ENCODE measurements around the gene MRPL55. TPM values are rescaled to one million over a fixed set of nuclear protein-coding genes. Genes with fewer than 3 reads are reported as not detected.

The MRPL55 gene
- total and polyA plus RNA-seq, 2 of the 13 experiments (the other 11 are each of a cell fraction or from before 2014, with no cell fraction given): 58.6 to 92.9 TPM

DNA sequence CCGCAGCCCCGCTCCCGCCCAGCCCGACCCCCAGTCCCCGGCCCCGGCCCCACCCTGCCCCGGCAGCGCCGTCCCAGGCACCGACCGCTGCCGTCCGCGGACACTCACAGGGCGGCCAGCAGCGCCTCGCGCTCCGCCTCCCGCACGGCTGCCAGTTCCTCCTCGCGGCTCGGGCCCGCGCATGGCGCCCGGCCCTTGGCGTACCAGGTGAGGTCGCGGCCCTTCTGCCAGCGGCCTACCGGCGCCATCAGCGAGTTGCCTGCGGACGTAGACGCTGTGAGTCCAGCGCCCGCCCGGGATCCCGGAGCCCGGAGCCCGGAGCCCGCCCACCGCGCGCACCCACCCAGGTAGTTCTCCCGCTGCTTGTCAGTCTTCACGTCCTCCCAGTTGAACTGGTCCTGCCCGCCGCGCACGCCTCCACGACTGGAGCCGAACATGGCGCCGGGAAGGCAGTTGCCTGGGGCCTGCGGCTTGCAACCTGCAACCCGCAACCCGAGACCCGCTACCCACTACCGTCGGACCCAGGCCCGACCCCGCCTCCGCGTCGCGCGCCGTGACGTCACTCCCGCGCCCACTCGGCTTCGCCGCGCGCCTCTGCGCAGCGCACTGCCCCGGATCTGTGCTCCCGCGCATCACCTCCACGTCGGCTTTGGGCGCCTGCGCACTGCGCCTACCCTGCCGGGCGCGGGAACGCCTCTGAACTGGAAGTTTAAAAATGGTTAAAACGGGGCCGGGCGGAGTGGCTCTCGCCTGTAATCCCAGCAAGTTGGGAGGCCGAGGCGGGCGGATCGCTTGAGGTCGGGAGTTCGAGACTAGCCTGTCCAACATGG lies 6.1 kb downstream of the MRPL55 start, which contains the start of gene C1orf35 (continued):
- TF ChIP-seq, protein P1, sequence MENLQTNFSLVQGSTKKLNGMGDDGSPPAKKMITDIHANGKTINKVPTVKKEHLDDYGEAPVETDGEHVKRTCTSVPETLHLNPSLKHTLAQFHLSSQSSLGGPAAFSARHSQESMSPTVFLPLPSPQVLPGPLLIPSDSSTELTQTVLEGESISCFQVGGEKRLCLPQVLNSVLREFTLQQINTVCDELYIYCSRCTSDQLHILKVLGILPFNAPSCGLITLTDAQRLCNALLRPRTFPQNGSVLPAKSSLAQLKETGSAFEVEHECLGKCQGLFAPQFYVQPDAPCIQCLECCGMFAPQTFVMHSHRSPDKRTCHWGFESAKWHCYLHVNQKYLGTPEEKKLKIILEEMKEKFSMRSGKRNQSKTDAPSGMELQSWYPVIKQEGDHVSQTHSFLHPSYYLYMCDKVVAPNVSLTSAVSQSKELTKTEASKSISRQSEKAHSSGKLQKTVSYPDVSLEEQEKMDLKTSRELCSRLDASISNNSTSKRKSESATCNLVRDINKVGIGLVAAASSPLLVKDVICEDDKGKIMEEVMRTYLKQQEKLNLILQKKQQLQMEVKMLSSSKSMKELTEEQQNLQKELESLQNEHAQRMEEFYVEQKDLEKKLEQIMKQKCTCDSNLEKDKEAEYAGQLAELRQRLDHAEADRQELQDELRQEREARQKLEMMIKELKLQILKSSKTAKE (CRISPR knock-in tag; IDR thresholded peaks at IDR 0.05; ENCODE audit: borderline replicate concordance): peak; percentile 65
- peak; percentile 43; the same call in 1 of the 2 replicates for TF ChIP-seq ZNF446 (CRISPR knock-in tag; IDR thresholded peaks at IDR 0.05)
- no peak for TF ChIP-seq HMGA1 (CRISPR knock-in tag; conservative IDR thresholded peaks at IDR 0.05)
- no peak for TF ChIP-seq TBP (CRISPR knock-in tag; IDR thresholded peaks at IDR 0.05)
- TF ChIP-seq SNAPC2 (CRISPR knock-in tag; IDR thresholded peaks at IDR 0.05): no peak
- TF ChIP-seq ZFP36L2 (CRISPR knock-in tag; IDR thresholded peaks at IDR 0.05): no peak
- TF ChIP-seq, protein P2, sequence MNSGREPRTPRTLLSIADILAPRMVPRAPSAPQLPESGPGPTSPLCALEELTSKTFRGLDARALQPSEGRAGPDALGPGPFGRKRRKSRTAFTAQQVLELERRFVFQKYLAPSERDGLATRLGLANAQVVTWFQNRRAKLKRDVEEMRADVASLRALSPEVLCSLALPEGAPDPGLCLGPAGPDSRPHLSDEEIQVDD (CRISPR knock-in tag; IDR thresholded peaks at IDR 0.05; ENCODE audit: borderline replicate concordance): peak; percentile 97
- TF ChIP-seq CEBPB (IDR thresholded peaks at IDR 0.05; ENCODE audit: borderline replicate concordance, low read depth, low read length): no peak
- TF ChIP-seq CAMTA2 (CRISPR knock-in tag; IDR thresholded peaks at IDR 0.05; ENCODE audit: borderline replicate concordance): peak; percentile 81
- 0 out of 2 replicates have a peak, but pooled peaks have one; percentile 41 for TF ChIP-seq ZNF136 (CRISPR knock-in tag; IDR thresholded peaks at IDR 0.05; ENCODE audit: low read depth)
- peak; percentile 57; the same call in 1 of the 2 replicates for TF ChIP-seq ZNF615 (CRISPR knock-in tag; IDR thresholded peaks at IDR 0.05; ENCODE audit: borderline replicate concordance)
- no peak for TF ChIP-seq HDAC6 (IDR thresholded peaks at IDR 0.05; ENCODE audit: low read depth, low read length)
- TF ChIP-seq, protein P3, sequence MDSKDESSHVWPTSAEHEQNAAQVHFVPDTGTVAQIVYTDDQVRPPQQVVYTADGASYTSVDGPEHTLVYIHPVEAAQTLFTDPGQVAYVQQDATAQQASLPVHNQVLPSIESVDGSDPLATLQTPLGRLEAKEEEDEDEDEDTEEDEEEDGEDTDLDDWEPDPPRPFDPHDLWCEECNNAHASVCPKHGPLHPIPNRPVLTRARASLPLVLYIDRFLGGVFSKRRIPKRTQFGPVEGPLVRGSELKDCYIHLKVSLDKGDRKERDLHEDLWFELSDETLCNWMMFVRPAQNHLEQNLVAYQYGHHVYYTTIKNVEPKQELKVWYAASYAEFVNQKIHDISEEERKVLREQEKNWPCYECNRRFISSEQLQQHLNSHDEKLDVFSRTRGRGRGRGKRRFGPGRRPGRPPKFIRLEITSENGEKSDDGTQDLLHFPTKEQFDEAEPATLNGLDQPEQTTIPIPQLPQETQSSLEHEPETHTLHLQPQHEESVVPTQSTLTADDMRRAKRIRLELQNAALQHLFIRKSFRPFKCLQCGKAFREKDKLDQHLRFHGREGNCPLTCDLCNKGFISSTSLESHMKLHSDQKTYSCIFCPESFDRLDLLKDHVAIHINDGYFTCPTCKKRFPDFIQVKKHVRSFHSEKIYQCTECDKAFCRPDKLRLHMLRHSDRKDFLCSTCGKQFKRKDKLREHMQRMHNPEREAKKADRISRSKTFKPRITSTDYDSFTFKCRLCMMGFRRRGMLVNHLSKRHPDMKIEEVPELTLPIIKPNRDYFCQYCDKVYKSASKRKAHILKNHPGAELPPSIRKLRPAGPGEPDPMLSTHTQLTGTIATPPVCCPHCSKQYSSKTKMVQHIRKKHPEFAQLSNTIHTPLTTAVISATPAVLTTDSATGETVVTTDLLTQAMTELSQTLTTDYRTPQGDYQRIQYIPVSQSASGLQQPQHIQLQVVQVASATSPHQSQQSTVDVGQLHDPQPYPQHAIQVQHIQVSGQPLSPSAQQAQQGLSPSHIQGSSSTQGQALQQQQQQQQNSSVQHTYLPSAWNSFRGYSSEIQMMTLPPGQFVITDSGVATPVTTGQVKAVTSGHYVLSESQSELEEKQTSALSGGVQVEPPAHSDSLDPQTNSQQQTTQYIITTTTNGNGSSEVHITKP (CRISPR knock-in tag; IDR thresholded peaks at IDR 0.05; ENCODE audit: low read depth): no peak
- TF ChIP-seq MTF2 (CRISPR knock-in tag; IDR thresholded peaks at IDR 0.05; ENCODE audit: borderline replicate concordance): peak; percentile 96; the same call in 1 of the 2 replicates
- TF ChIP-seq PTBP1 (IDR thresholded peaks at IDR 0.05; ENCODE audit: low read depth, low read length, poor library complexity, severe bottlenecking): no peak
- peak; percentile 92; the same call in 1 of the 2 replicates for TF ChIP-seq MYC (CRISPR knock-in tag; IDR thresholded peaks at IDR 0.05; ENCODE audit: borderline replicate concordance)
- TF ChIP-seq ZNF546 (CRISPR knock-in tag; conservative IDR thresholded peaks at IDR 0.05): peak; percentile 42; the same call in 1 of the 2 replicates
- TF ChIP-seq, protein P4, sequence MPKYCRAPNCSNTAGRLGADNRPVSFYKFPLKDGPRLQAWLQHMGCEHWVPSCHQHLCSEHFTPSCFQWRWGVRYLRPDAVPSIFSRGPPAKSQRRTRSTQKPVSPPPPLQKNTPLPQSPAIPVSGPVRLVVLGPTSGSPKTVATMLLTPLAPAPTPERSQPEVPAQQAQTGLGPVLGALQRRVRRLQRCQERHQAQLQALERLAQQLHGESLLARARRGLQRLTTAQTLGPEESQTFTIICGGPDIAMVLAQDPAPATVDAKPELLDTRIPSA (CRISPR knock-in tag; IDR thresholded peaks at IDR 0.05; ENCODE audit: borderline replicate concordance): no peak
- TF ChIP-seq NCOA1 (CRISPR knock-in tag; IDR thresholded peaks at IDR 0.05): peak; percentile 85; the same call in 1 of the 2 replicates
- TF ChIP-seq FOXM1 (CRISPR knock-in tag; IDR thresholded peaks at IDR 0.05): no peak

All from HepG2 (cell line).